HG03025 (cell line): ENCODE results near the gene MCC.
A peak's percentile ranks its signal among the peaks of the same experiment; 100 is the strongest.

ENCODE experiments used
- ATAC-seq: cut with Tn5 transposase; IDR thresholded peaks from one replicate; pipeline ENCODE4 v1.9.1; 2021; ENCODE audit warnings: mild to moderate bottlenecking, moderate library complexity; ENCODE audit not compliant: unreplicated experiment, low FRiP score

MCC gene

DNA sequence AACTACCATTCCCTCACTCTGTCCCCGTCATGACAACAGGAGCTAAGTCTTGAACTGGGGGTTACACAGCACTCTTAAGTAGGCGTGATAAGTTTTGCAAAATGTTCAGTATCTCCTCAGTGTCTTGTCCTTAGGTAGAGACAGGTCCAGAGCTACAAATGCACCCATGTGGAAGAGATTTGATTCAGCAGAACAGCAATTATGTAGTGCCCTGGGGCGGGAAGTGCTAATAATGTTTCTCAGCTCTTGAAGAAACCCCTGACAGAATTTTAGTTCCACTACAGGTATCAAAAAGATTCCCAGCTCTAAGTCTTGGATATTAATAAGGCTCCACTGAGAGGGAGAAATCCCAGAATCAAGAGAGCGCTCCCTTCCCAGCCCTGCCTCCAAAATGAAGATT is 462.0 kb downstream of the MCC start:
- no peak for ATAC-seq

- no peak for ATAC-seq
These were observed 462.7 kb downstream of the MCC start for GRCh38 chr5:113025596-113025995.

GRCh38 chr5:113024076-113024697 is 464.1 kb downstream of the MCC start:
- no peak for ATAC-seq

DNA sequence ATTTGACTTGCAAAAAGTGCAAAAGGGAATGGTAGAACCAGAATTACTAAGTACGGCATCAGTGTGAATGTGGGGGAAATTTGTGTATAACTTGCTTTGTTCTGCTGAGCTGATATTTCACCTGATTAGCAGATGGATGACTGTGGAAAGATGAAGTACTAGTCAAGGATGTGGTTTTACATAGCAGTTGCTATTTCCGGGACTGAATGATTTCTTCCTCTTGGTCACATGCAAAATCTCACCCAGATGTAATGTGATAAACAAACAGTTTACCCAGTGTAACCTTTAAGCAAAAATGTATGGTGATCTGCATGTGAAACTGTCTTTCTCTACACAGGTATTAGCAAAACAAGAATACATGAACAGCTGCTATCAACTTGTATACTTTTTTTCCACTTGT is 465.6 kb downstream of the MCC start:
- ATAC-seq: peak; percentile 73

DNA sequence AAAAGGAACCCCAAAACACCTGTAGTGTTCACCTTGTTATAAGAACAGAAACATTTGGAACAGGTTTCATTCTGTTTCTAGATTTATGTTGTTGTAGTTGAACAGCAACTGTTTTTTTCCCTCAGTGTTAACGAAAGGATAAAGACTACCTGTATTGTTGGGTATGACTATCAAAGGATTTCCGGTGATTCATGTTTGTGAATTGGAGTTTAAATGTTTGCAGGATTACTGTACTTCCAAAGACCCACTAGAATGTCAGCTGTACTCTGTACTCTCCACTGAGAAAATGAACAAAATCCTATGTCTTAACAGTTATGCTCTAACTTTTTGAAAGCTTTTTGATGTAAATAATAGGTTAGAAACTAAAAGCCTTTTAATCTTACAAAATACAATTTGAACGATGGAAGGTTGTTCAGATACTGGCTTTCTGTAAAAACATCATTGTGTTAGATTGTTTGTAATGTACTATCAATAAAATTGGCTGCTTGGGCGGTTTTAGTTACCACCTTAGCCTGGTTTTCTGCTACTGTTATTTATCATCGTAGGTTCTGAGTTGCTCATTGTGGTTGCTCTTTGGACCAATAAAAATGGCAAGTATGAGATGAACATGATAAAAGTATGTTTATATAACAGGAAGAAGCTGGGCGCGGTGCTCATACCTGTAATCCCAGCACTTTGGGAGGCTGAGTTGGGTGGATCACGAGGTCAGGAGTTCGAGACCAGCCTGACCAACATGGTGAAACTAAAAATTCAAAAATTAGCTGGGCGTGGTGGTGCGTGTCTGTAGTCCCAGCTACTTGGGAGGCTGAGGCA is 467.6 kb downstream of the MCC start:
- no peak for ATAC-seq

DNA sequence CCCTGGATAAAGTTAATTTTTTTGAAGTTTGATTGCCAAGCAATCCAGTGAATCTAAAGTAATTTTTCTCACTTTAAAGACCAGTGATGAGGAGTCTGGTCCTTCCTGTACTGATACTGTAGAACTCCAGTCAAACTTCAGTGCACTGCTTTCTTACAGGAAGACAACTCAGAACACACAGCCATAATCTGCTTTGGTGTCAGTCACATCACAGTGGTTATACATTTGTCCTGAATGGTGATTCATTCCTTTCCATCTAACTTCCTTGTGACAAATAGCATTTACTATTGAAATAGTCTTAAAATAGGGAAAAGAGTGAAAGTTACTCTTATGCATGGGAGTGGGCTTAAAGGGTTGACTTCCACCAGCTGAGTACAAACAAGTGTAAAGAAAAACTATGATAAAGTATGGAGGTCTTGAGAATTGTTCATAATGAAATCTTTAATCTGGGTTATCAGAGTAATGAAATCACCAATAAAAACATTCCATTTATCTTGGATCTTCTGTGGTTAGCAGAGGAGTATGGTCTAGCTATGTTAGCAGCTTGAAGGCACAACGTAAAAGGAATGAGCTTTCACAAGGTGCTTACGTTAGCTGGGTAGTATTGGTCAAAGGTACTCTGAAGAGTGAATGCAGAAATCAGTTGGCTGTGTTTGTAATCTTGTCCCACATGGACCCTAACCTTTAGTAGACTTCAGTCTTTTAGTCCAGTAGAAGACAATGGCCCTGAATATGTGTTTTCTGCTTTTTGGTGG is 470.2 kb downstream of the MCC start:
- ATAC-seq: no peak

- no peak for ATAC-seq
These were observed 482.8 kb downstream of the MCC start for GRCh38 chr5:113005454-113005853.

- ATAC-seq: no peak
These were observed 484.5 kb downstream of the MCC start for GRCh38 chr5:113003763-113004162.

GRCh38 chr5:113002423-113002822 is 485.8 kb downstream of the MCC start:
- ATAC-seq: no peak

GRCh38 chr5:113000466-113000865 is 487.8 kb downstream of the MCC start:
- ATAC-seq: no peak

GRCh38 chr5:112998296-112998695 is 490.0 kb downstream of the MCC start:
- ATAC-seq: no peak

DNA sequence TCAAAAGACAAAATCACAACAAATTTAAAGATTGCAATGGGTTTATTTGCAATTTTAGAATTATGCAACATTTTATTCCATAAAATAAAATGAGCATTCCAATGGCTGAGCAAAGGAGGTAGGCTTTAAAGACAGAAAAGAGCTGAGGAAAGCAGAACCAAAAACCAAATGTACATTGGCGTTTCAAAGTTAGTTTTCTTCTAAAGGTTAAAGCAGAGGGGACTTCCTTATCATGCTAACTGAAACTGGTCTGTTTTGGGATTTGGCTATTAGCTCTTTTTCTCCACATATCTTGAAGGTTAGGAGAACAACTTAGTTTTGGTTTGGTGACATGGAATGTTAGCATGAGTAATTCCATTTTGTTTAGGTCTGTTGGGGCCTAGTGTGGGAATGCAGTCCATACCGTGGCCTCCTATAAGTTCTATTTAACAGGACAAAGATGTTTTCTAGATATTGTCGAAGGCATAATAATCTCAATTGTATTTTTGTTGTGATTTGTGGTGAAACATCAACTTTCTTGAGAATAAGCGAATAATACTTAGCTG is 491.4 kb downstream of the MCC start:
- ATAC-seq: no peak

DNA sequence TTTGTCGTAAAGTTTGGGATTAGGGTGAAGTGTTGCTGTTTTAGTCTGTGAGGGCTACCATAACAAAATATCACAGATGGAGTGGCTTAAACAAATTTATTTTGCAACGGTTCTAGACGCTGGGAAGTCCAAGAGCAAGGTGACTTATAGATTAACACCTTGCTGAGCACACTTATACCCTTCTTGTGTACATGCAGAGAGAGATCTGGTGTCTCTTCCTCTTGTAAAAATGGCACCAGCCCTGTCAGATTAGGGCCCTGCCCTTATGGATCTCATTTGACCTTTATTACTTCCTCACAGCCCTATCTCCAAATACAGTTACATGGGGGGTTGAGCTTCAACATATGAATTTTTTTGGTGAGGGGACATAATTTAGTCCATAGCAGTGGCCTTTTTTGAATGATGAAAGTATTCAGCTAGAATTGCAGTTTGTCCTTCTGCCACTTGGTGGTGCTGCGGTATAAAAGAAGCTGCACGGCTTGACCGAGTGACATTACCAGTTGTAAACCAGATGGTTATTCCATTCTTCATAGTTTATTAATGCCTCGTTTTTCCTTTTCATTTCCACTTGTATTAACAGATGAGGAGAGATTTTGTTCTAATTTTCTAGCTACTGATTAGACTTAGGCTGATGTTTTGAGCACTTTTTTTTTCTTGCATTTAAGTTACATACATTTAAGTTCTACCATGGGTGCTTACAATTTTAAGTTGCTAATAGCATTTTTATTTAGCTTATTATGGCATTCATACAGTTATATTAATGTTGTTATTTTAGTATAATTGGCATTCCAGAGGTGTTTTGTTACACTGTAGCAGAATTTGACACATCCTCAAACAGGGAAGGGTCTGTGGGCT is 492.3 kb downstream of the MCC start:
- ATAC-seq: no peak

GRCh38 chr5:112986224-112986623 is 502.0 kb downstream of the MCC start:
- ATAC-seq: no peak

DNA sequence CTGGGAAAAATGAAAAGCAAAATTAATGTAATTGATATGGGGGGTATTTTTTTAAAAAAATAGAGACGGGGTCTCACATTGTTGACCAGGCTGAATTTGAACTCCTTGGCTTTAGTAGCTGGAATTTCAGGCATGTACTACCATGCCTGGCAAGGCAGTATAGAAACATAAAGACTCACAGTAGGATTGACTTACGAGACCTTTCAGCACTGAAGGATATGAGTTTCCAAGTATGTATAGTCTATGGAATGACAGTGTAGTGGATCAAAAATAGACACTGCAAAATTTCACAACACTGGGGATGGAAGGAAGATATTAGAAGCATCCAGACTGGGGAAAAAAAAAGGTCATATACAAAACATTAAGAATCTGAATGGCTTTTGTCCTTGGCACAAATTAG is 504.9 kb downstream of the MCC start:
- ATAC-seq: no peak

- no peak for ATAC-seq
These were observed 508.5 kb downstream of the MCC start for GRCh38 chr5:112979723-112980122.

GRCh38 chr5:112978836-112979235 is 509.4 kb downstream of the MCC start:
- ATAC-seq: no peak

GRCh38 chr5:112977440-112977861 is 510.8 kb downstream of the MCC start:
- no peak for ATAC-seq

GRCh38 chr5:112976432-112977309 is 511.6 kb downstream of the MCC start, which contains the start of gene DCP2:
Gene DCP2 (plus strand): TSS chr5:112976798. CDS start chr5:112976934, 136 bp downstream.
- peak; percentile 99 for ATAC-seq
